ENCODE results near the gene COA3.
A peak's percentile ranks its signal among the peaks of the same experiment; 100 is the strongest.

Gene COA3

DNA sequence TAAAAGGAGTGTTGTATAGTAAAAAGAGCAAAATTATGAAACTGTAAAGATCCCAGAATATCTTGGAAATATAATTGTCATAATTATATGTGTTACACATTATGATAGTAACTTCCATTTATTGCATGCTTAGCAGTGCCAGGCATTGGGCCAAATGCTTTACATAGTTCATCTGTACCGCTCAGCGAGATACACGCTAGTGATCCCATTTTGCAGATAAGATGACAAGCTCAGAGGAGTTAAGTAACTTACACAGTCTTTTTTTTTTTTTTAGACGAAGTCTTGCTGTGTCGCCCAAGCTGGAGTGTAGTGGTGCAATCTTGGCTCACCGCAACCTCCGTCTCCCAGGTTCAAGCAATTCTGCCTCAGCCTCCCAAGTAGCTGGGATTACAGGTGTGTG is 46.9 kb downstream of the COA3 start:
- no peak overlapping the region for H3K4me3 ChIP-seq (replicated peaks in 1 of 2; ENCODE audit: low read depth in 2 of 2, low read length in 2 of 2)
- TF ChIP-seq, protein P1, sequence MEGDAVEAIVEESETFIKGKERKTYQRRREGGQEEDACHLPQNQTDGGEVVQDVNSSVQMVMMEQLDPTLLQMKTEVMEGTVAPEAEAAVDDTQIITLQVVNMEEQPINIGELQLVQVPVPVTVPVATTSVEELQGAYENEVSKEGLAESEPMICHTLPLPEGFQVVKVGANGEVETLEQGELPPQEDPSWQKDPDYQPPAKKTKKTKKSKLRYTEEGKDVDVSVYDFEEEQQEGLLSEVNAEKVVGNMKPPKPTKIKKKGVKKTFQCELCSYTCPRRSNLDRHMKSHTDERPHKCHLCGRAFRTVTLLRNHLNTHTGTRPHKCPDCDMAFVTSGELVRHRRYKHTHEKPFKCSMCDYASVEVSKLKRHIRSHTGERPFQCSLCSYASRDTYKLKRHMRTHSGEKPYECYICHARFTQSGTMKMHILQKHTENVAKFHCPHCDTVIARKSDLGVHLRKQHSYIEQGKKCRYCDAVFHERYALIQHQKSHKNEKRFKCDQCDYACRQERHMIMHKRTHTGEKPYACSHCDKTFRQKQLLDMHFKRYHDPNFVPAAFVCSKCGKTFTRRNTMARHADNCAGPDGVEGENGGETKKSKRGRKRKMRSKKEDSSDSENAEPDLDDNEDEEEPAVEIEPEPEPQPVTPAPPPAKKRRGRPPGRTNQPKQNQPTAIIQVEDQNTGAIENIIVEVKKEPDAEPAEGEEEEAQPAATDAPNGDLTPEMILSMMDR (IDR thresholded peaks at IDR 0.05; ENCODE audit: low read depth, low read length) = no peak
- DNase-seq (ENCODE audit: low read depth in 2 of 2) = peak in 1 of 2 donors; percentile 66

DNA sequence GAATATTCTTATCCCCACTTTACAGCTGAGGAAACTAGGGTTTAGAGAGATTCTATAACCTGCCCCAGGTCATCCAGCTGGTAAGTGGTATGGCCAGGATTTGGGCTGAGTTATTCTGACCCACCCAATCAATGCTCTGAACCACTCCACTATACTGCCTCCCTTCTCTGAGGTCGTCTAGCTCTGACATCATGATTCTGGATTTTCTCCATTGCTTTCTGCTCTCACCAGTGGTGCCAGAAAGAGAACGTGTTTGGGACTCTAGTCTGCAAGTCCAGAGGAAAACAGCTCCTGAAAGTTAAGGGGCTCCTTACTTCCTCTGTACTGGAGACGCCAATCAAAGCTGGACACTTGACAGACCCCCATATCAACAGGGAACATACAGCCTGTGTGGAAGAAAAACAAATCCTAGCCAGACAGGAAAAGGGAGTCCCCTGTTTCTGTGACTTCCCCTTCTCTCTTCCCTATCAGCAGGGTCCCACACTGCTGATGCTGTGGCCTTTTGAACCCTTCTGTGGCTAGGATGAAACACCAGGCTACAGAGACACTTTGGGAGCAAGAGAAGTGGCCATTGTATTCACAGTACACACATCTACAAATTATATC is 47.7 kb downstream of the COA3 start:
- DNase-seq (ENCODE audit: low read depth in 2 of 2) = no peak
- TF ChIP-seq, protein P1 (IDR thresholded peaks at IDR 0.05; ENCODE audit: low read depth, low read length) = no peak

DNA sequence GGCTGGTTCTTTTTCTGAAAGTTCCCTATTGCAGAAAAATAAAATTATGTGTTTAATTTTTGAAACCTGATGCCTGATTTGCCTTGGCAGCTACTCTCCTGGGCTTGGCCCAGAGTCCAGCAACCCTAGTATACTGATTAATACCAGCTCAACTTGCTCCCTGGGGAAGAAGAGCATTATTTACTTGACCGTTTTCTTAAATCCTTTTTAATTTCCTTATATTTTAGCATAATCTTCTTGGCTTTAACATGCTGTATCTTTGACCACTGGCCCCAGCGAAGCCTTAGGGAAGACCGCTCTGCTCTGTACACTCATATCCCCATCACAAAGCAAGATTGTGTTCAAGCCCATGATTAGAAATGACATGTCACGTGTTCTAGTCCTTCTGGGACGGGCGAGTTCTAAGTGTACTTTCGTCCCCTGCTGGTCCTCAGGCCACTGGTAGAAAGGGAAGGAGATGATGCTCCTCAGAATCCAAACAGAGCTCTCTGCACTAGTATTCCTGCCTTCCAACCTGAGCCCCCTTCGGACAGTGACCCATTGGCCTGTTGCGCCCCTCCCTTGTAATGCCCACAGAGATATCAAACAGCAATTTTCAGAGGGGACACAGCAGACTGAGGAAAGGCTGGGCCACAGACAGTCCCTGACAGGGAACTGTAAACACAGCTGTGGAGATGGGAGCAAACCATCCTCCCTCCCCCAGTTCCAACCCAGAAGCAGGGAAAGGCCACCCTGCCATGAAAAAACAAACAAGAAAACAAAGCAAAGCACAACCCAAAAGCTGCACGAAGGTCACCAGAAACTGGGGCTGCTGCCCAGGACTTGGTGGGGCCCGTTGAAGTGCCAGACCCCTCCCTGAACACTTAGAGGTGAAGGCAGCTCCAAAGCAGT is 49.4 kb downstream of the COA3 start:
- TF ChIP-seq, protein P1 (IDR thresholded peaks at IDR 0.05; ENCODE audit: low read depth, low read length) = no peak
- H3K4me3 ChIP-seq (replicated peaks in 1 of 2; ENCODE audit: low read depth in 2 of 2, low read length in 2 of 2) = no peak overlapping the region
- DNase-seq (ENCODE audit: low read depth in 2 of 2) = peak; percentile 17 to 33

More for the DNA sequence above, 47.7 kb downstream of the COA3 start:
- no peak overlapping the region for H3K4me3 ChIP-seq (replicated peaks in 1 of 2; ENCODE audit: low read depth in 2 of 2, low read length in 2 of 2)

DNA sequence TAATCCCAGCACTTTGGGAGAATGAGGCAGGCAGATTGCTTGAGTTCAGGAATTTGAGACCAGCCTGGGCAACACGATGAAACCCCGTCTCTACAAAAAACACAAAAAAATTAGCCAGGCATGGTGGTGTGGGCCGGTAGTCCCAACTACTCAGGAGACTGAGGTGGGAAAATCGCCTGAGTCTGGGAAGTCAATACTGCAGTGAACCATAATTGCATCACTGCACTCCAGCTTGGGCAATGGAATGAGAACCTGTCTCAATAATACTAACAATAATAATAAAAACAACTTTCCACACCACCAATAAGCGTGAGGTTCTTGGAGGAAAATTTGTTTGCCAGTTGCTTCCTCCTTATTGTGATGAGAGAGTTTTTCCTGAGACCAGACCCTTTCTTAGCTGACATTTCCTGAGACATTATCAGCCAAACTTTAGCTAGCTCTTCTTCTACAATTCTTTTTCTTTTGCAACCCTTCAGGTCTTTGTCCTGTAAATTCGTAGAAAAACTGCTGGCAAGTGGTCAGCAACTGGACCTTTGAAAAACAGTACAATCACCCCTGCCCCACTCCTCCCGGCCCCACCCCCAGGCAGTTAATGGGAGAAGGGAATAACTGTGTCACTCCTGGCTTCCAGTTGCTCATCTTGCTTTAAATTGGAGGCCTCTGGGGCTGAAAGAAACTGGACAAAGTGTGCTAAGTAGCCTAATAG is 50.1 kb downstream of the COA3 start:
- DNase-seq (ENCODE audit: low read depth in 2 of 2) = no peak
- no peak overlapping the region for H3K4me3 ChIP-seq (replicated peaks in 1 of 2; ENCODE audit: low read depth in 2 of 2, low read length in 2 of 2)

More for the DNA sequence above, 50.1 kb downstream of the COA3 start:
- TF ChIP-seq, protein P1 (IDR thresholded peaks at IDR 0.05; ENCODE audit: low read depth, low read length) = no peak
